ENCODE measurements around the gene TMEFF2.

DNA sequence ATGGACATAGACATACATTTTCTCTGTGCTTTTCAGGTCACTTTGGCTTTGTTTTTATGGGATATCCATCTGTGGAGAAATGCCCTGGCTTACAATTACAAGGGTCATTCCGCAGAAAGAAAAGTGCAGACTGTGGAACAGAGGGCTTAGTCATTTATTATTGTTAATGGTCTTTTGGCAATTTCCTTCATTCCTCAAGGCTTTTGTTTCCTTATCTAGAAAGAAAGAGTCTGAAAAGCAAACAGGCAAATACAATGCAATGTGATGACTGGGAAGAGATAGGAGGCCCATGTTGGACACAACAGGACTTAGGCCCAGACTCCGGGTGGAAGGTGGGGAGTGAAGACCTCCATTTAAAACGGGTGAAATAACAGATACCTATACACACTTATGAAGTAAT lies 218.3 kb downstream of the TMEFF2 start:
- TF ChIP-seq, protein P1, sequence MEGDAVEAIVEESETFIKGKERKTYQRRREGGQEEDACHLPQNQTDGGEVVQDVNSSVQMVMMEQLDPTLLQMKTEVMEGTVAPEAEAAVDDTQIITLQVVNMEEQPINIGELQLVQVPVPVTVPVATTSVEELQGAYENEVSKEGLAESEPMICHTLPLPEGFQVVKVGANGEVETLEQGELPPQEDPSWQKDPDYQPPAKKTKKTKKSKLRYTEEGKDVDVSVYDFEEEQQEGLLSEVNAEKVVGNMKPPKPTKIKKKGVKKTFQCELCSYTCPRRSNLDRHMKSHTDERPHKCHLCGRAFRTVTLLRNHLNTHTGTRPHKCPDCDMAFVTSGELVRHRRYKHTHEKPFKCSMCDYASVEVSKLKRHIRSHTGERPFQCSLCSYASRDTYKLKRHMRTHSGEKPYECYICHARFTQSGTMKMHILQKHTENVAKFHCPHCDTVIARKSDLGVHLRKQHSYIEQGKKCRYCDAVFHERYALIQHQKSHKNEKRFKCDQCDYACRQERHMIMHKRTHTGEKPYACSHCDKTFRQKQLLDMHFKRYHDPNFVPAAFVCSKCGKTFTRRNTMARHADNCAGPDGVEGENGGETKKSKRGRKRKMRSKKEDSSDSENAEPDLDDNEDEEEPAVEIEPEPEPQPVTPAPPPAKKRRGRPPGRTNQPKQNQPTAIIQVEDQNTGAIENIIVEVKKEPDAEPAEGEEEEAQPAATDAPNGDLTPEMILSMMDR (IDR thresholded peaks at IDR 0.05): no peak
- no peak for TF ChIP-seq ZFX (IDR thresholded peaks at IDR 0.05; ENCODE audit: borderline replicate concordance)

All from 22Rv1 (cell line).